ENCODE measurements around the gene MMP11. TPM values are rescaled to one million over a fixed set of nuclear protein-coding genes. Genes with fewer than 3 reads are reported as not detected.

MMP11 gene
- total RNA-seq, 3 donors from 2014 or later, result 2.0 to 6.3 (median 4.0) TPM

DNA sequence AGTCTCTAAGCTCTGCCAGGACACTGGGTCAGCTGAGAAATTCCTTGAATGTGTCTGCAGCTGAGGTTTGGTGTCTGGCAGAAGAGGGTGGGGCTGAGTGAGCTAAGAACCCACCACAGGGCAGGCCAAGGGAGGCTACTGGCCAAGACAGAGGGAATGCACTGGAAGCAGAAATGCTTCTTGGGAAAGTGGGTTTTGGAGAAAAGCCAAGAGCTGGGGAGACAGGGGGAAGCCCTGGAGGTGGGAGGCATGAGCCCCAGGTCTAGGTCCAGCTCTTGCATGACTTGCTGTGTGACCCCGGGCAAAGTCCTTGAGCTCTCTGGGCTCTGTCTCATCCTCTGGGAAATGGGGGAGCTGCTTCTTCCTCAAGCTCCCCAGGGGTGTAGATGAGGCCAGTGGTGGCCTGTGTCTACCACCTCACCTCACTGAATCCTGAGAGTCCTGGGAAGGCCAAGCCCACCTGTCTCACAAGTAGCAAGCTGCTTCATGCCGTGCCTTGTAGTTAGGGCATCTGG is 2.3 kb downstream of the MMP11 start:
- H3K4me1 ChIP-seq (ENCODE audit: low read depth), result peaks cover 11% of the 10 kb centered on the region
- no peak overlapping the region for H3K4me3 ChIP-seq
- peak in 1 of 3 donors; percentile 37 for DNase-seq
- TF ChIP-seq, protein P1, sequence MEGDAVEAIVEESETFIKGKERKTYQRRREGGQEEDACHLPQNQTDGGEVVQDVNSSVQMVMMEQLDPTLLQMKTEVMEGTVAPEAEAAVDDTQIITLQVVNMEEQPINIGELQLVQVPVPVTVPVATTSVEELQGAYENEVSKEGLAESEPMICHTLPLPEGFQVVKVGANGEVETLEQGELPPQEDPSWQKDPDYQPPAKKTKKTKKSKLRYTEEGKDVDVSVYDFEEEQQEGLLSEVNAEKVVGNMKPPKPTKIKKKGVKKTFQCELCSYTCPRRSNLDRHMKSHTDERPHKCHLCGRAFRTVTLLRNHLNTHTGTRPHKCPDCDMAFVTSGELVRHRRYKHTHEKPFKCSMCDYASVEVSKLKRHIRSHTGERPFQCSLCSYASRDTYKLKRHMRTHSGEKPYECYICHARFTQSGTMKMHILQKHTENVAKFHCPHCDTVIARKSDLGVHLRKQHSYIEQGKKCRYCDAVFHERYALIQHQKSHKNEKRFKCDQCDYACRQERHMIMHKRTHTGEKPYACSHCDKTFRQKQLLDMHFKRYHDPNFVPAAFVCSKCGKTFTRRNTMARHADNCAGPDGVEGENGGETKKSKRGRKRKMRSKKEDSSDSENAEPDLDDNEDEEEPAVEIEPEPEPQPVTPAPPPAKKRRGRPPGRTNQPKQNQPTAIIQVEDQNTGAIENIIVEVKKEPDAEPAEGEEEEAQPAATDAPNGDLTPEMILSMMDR (IDR thresholded peaks at IDR 0.05), result no peak
- no peaks in the 10 kb centered on the region for H3K9me3 ChIP-seq
- intact Hi-C loops (cut with DNase I, micrococcal nuclease), result no loop called here
- no peak for ATAC-seq
- no peaks in the 10 kb centered on the region for H3K36me3 ChIP-seq (ENCODE audit: low read depth)

DNA sequence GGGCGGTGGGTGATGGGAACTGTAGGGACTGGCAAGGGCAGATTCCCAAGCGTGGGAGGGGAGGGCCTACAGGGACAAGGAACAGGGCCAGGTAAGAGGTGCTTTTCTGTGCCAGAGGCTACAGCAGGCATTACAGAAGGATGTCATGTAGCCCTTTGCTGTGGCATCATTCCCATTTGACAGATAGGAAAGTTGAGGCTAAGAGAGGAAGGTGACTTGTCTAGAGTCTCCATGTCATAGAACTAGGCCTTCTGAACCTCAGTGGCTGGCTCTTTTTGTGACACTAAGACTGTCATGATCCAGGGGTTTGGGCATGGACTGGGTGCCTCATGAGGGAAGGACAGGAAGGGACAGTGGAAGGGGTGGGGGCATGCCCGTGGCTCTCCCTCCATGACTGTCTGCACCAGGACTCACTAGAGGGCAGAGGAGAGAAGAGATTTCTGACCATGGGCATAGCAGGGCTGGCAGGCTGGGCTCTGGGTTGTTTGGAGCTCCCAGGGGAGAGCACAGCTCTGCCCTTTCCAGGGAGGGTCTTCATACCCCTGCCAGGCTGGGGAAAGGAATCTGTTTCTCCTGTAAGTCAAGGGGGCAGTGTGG is 3.2 kb downstream of the MMP11 start:
- Histone ChIP-seq H3K36me3 (ENCODE audit: low read depth) (no peaks in the 10 kb centered on the region), H3K4me3 (no peak overlapping the region), H3K9me3 (no peaks in the 10 kb centered on the region), H3K4me1 (ENCODE audit: low read depth) (peaks cover 10% of the 10 kb centered on the region)
- TF ChIP-seq, protein P1 (IDR thresholded peaks at IDR 0.05), result no peak
- intact Hi-C loops (cut with DNase I, micrococcal nuclease), result no loop called here
- DNase-seq, result no peak
- ATAC-seq, result no peak

DNA sequence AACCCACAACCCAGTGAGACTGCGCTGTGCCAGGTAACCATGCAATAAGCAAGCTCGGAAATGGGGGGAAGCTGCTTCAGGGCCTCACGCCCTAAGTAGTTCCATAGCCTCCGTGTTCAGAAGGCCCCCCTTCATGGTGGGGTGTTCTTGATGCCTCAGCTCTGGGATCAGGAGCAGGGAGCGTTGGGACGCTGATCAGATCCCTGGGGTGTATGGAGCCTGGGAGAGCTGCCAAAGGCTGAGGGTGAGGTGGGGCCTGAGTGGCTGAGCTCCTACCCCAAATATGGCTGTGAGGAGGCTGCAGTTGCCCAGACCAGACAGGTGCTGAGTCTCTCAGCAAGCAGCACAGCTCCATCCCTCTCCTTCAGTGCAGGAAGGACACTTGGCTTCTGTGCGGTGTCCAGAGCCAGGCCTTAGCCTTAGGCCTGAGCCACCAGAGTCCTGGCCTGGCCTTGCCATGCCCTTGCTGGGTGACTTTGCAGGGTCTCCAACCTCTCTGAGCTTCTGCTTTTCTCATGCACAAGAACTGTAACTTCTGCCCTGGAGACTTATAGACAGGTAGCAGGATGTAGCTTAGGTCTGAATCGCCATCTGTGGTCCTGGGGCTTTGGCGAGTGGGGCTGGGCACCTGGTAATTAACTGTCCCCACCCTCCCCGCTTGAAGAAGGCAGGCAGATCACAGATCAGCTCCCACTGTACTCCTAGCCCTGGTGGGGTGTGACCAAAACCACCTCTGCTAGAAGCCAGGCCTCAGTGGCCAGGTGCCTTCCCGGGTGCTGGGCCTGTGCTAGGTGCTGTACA is 5.3 kb downstream of the MMP11 start:
- Histone ChIP-seq H3K4me1 (ENCODE audit: low read depth) (no peaks in the 10 kb centered on the region), H3K4me3 (no peak overlapping the region), H3K36me3 (ENCODE audit: low read depth) (no peaks in the 10 kb centered on the region), H3K9me3 (no peaks in the 10 kb centered on the region)
- no peak for DNase-seq
- no peak for ATAC-seq
- TF ChIP-seq, protein P1 (IDR thresholded peaks at IDR 0.05), result no peak
- intact Hi-C loops (cut with DNase I, micrococcal nuclease), result no loop called here

DNA sequence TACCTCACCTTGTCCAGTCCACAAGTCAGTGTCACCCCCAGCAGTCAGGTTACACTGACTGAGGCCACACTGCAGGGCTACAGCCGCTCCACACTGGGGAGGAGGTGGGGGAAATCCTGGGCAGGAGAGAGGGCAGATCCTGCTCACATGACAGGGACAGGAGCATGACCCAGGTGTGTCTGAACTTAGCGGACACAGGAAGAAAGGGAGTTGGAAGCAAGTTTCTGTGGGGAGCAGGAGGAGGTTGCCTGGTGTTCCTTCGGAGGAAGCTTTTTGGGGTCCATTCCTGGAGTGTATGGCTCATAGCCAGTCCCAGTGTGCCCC is 5.9 kb downstream of the MMP11 start:
- ATAC-seq (no peak), DNase-seq (no peak)
- Histone ChIP-seq H3K36me3 (ENCODE audit: low read depth) (no peaks in the 10 kb centered on the region), H3K4me3 (no peak overlapping the region), H3K9me3 (no peaks in the 10 kb centered on the region), H3K4me1 (ENCODE audit: low read depth) (peaks cover 3% of the 10 kb centered on the region)
- intact Hi-C loops (cut with DNase I, micrococcal nuclease), result no loop called here
- TF ChIP-seq, protein P1 (IDR thresholded peaks at IDR 0.05), result no peak

DNA sequence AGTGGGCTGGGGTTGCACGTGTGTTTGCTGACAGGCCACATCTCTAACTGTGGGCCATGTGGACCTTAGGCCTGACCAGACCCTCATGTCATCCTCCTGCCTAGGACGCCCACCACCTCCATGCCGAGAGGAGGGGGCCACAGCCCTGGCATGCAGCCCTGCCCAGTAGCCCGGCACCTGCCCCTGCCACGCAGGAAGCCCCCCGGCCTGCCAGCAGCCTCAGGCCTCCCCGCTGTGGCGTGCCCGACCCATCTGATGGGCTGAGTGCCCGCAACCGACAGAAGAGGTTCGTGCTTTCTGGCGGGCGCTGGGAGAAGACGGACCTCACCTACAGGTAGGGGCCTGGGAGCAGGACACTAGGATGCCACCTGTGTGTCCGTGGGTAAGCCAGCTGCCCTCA is 6.4 kb downstream of the MMP11 start:
- ATAC-seq, result no peak
- H3K9me3 ChIP-seq, result no peaks in the 10 kb centered on the region
- intact Hi-C loops (cut with DNase I, micrococcal nuclease), result no loop called here
- no peak for DNase-seq
- peaks cover 9% of the 10 kb centered on the region for H3K4me1 ChIP-seq (ENCODE audit: low read depth)
- TF ChIP-seq, protein P1 (IDR thresholded peaks at IDR 0.05), result no peak
- no peak overlapping the region for H3K4me3 ChIP-seq
- H3K36me3 ChIP-seq (ENCODE audit: low read depth), result no peaks in the 10 kb centered on the region
